Epidermal melanocyte (primary cell): Measurements from ENCODE around the gene HMCN2.
A peak's percentile ranks its signal among the peaks of the same experiment; 100 is the strongest.

Experiments used
- DNase-seq: peaks from one replicate; pipeline ENCODE4 v3.0.0; 2011; ENCODE audit warnings: low spot score; ENCODE audit not compliant: insufficient read length

The HMCN2 gene

GRCh38 chr9:130447193-130447816, 181.7 kb downstream of the HMCN2 start:
- no peak for DNase-seq

- DNase-seq: no peak
Observed at GRCh38 chr9:130448035-130448624, 182.6 kb downstream of the HMCN2 start.

- DNase-seq: no peak
Observed at GRCh38 chr9:130448771-130449603, 183.4 kb downstream of the HMCN2 start.

- no peak for DNase-seq
Observed at GRCh38 chr9:130450344-130451003, 184.9 kb downstream of the HMCN2 start.

GRCh38 chr9:130451004-130451390, 185.4 kb downstream of the HMCN2 start:
- no peak for DNase-seq

- DNase-seq: peak; percentile 89
Observed at GRCh38 chr9:130451509-130452388, 186.2 kb downstream of the HMCN2 start.

GRCh38 chr9:130452835-130453234, 187.3 kb downstream of the HMCN2 start:
- DNase-seq: no peak

- no peak for DNase-seq
Observed at GRCh38 chr9:130453487-130453886, 187.9 kb downstream of the HMCN2 start.

GRCh38 chr9:130454096-130454811, 188.7 kb downstream of the HMCN2 start:
- DNase-seq: no peak

- no peak for DNase-seq
Observed at GRCh38 chr9:130454812-130455325, 189.3 kb downstream of the HMCN2 start.

GRCh38 chr9:130458027-130458803, 192.7 kb downstream of the HMCN2 start:
- no peak for DNase-seq

GRCh38 chr9:130458804-130459067, 193.2 kb downstream of the HMCN2 start:
- DNase-seq: no peak

GRCh38 chr9:130459151-130459550, 193.6 kb downstream of the HMCN2 start:
- DNase-seq: no peak

GRCh38 chr9:130459941-130460669, 194.5 kb downstream of the HMCN2 start:
- DNase-seq: no peak

GRCh38 chr9:130461218-130461630, 195.7 kb downstream of the HMCN2 start:
- peak; percentile 60 for DNase-seq

GRCh38 chr9:130461731-130462130, 196.2 kb downstream of the HMCN2 start:
- DNase-seq: no peak

- DNase-seq: no peak
Observed at GRCh38 chr9:130462685-130463540, 197.4 kb downstream of the HMCN2 start.
